GM20431 (cell line): Measurements from ENCODE around the gene KLHL41.

Experiments used
- in situ Hi-C: fragments of 300-500 bp; cut with MseI, MboI; formaldehyde crosslinking; loops from one replicate; pipeline ENCODE4 v1.15.0; 2020; ENCODE audit warnings: low sequenced_read_pairs; ENCODE audit not compliant: unreplicated experiment

KLHL41 gene

GRCh38 chr2:169509298-169509885 lies at the start of gene KLHL41:
KLHL41 (plus strand) TSS chr2:169509702; CDS start chr2:169509779, 77 bp downstream.
- in situ Hi-C loops, result no loop called here

GRCh38 chr2:169461143-169461542 lies 48.4 kb upstream of the KLHL41 start:
- in situ Hi-C loops, result no loop called here

- in situ Hi-C loops, result no loop called here
Measured at GRCh38 chr2:169462896-169463695, 46.4 kb upstream of the KLHL41 start.

- in situ Hi-C loops, result no loop called here
Measured at GRCh38 chr2:169464466-169464865, 45.0 kb upstream of the KLHL41 start.

- in situ Hi-C loops, result no loop called here
Measured at GRCh38 chr2:169464882-169465281, 44.6 kb upstream of the KLHL41 start.

GRCh38 chr2:169468841-169469240 lies 40.7 kb upstream of the KLHL41 start:
- in situ Hi-C loops, result no loop called here

GRCh38 chr2:169469952-169470572 lies 39.4 kb upstream of the KLHL41 start:
- in situ Hi-C loops, result no loop called here

- in situ Hi-C loops, result no loop called here
Measured at GRCh38 chr2:169472249-169472648, 37.3 kb upstream of the KLHL41 start.

- in situ Hi-C loops, result no loop called here
Measured at GRCh38 chr2:169476459-169476858, 33.0 kb upstream of the KLHL41 start.

GRCh38 chr2:169478339-169478738 lies 31.2 kb upstream of the KLHL41 start:
- in situ Hi-C loops, result no loop called here

GRCh38 chr2:169478745-169479256 lies 30.7 kb upstream of the KLHL41 start:
- in situ Hi-C loops, result no loop called here

GRCh38 chr2:169479257-169480078 lies 30.0 kb upstream of the KLHL41 start, which contains the start of gene BBS5:
BBS5 (plus strand) TSS chr2:169479494; CDS start chr2:169479554, 60 bp downstream.
- in situ Hi-C loops, result no loop called here

GRCh38 chr2:169480079-169480465 lies 29.4 kb upstream of the KLHL41 start:
- in situ Hi-C loops, result no loop called here

- in situ Hi-C loops, result no loop called here
Measured at GRCh38 chr2:169485650-169486138, 23.8 kb upstream of the KLHL41 start.

- in situ Hi-C loops, result no loop called here
Measured at GRCh38 chr2:169486487-169486886, 23.0 kb upstream of the KLHL41 start.

GRCh38 chr2:169490834-169491233 lies 18.7 kb upstream of the KLHL41 start:
- in situ Hi-C loops, result no loop called here

- in situ Hi-C loops, result no loop called here
Measured at GRCh38 chr2:169491378-169491777, 18.1 kb upstream of the KLHL41 start.

GRCh38 chr2:169493360-169493759 lies 16.1 kb upstream of the KLHL41 start:
- in situ Hi-C loops, result no loop called here

- in situ Hi-C loops, result no loop called here
Measured at GRCh38 chr2:169495310-169495928, 14.1 kb upstream of the KLHL41 start.

GRCh38 chr2:169504651-169505050 lies 4.9 kb upstream of the KLHL41 start:
- in situ Hi-C loops, result no loop called here
